HCT116 (cell line): ENCODE results near the gene PARVA. TPM values are rescaled to one million over a fixed set of nuclear protein-coding genes. Genes with fewer than 3 reads are reported as not detected.

Experiments
- ATAC-seq: fragments of 200-7000 bp; cut with Tn5 transposase; 2 replicates; pipeline ENCODE4 v1.9.1; 2020; ENCODE audit warnings: mild to moderate bottlenecking, moderate library complexity
- BruUV-seq: library from RNA; stranded (reverse); fragments of 400-500 nt; replicated peaks from 2 replicates; lab custom pipeline; 2021; lab: Mats Ljungman, UMichigan
- CTCF ChIA-PET: fragments of 300-600 bp; sonication (Branson Sonifier 250); formaldehyde crosslinking; loops from one replicate; lab custom pipeline; 2021; ENCODE audit warnings: antibody characterized with exemption; lab: Charles Lee
- POLR2A ChIA-PET: fragments of 300-600, 350-600 bp; sonication (Branson Sonifier 250); formaldehyde crosslinking; loops from one replicate; lab custom pipeline; 2021; ENCODE audit warnings: antibody characterized with exemption; lab: Charles Lee
- RAD21 ChIA-PET, 2 experiments: fragments of 300-600 bp; sonication (Branson Sonifier 250); formaldehyde crosslinking; loops; one replicate each; lab custom pipeline; 2023; ENCODE audit warnings: low total read pairs in 2 of 2; ENCODE audit not compliant: uncharacterized antibody in 2 of 2, unreplicated experiment in 2 of 2, low non-redundant PET in 1 of 2; lab: Charles Lee
- DNase-seq: peaks from one replicate; pipeline ENCODE4 v3.0.0-alpha.2; 2010; ENCODE audit warnings: low read depth, low spot score
- H2AFZ ChIP-seq: fragments of 200-600 bp; shearing (Covaris generic), sonication (generic); 2 replicates; pipeline ENCODE4 v1.6.1; 2017; ENCODE audit warnings: low read depth, mixed run types, mixed read lengths, antibody characterized with exemption, low read length; ENCODE audit not compliant: poor library complexity, severe bottlenecking
- H3K27ac ChIP-seq: 2 replicates; pipeline ENCODE4 v1.5.1; 2012; ENCODE audit warnings: low read depth, low read length
- H3K27me3 ChIP-seq: fragments of 200-600 bp; sonication (generic); 2 replicates; pipeline ENCODE4 v1.6.1; 2016; ENCODE audit warnings: mixed run types, low read length, mixed read lengths; ENCODE audit not compliant: insufficient read depth
- H3K36me3 ChIP-seq, 2 experiments: fragments of 200-500 bp in 1 of 2; fragments of 200-600 bp in 1 of 2; sonication (Bioruptor generic) in 1 of 2; sonication (generic) in 1 of 2; 2 replicates each; pipeline versions ENCODE4 v1.5.1 to v1.6.1; 2014 to 2016; ENCODE audit warnings: low read length in 2 of 2, inconsistent platforms in 1 of 2, mixed read lengths in 1 of 2, mixed run types in 1 of 2; ENCODE audit not compliant: insufficient read depth in 2 of 2, control insufficient read depth in 1 of 2
- H3K4me1 ChIP-seq, 2 experiments: fragments of 200-600 bp in 1 of 2; sonication (generic) in 1 of 2; 2 replicates each; pipeline versions ENCODE4 v1.5.1 to v1.6.1; 2012 to 2017; ENCODE audit warnings: low read length in 2 of 2, inconsistent platforms in 1 of 2, mild to moderate bottlenecking in 1 of 2, mixed read lengths in 1 of 2, mixed run types in 1 of 2, moderate library complexity in 1 of 2; ENCODE audit not compliant: insufficient read depth in 2 of 2, control insufficient read depth in 1 of 2
- H3K4me2 ChIP-seq: fragments of 200-600 bp; sonication (generic); 2 replicates; pipeline ENCODE4 v1.6.1; 2017; ENCODE audit warnings: mixed run types, low read length, mixed read lengths
- H3K4me3 ChIP-seq, 2 experiments: fragments of 200-600 bp in 1 of 2; sonication (generic) in 1 of 2; replicated peaks in 1 of 2; 2 replicates each; pipeline ENCODE4 v1.5.1; 2011 to 2016; ENCODE audit warnings: low read length in 2 of 2, control low read depth in 1 of 2, low read depth in 1 of 2, mild to moderate bottlenecking in 1 of 2, mixed read lengths in 1 of 2, mixed run types in 1 of 2
- H3K79me2 ChIP-seq: fragments of 200-600 bp; sonication (generic); 2 replicates; pipeline ENCODE4 v1.6.1; 2017; ENCODE audit warnings: mild to moderate bottlenecking, mixed run types, low read length, moderate library complexity, mixed read lengths; ENCODE audit not compliant: insufficient read depth
- H3K9ac ChIP-seq: fragments of 200-600 bp; sonication (generic); 2 replicates; pipeline ENCODE4 v1.6.1; 2016; ENCODE audit warnings: low read length, mixed read lengths
- H3K9me2 ChIP-seq: fragments of 200-600 bp; sonication (generic), shearing (Covaris generic); 2 replicates; pipeline ENCODE4 v1.6.1; 2017; ENCODE audit warnings: mixed run types, mild to moderate bottlenecking, moderate library complexity; ENCODE audit not compliant: insufficient read depth
- H3K9me3 ChIP-seq, 2 experiments: fragments of 200-500 bp in 1 of 2; fragments of 200-600 bp in 1 of 2; sonication (Bioruptor generic) in 1 of 2; sonication (generic) in 1 of 2; 2 replicates each; pipeline ENCODE4 v1.6.1; 2014 to 2017; ENCODE audit warnings: low read length in 2 of 2, mixed read lengths in 2 of 2, inconsistent platforms in 1 of 2, low read depth in 1 of 2, mild to moderate bottlenecking in 1 of 2, mixed run types in 1 of 2, moderate library complexity in 1 of 2; ENCODE audit not compliant: control insufficient read depth in 1 of 2, insufficient read depth in 1 of 2
- H4K20me1 ChIP-seq: fragments of 200-600 bp; sonication (generic), shearing (Covaris generic); 2 replicates; pipeline ENCODE4 v1.6.1; 2017; ENCODE audit warnings: mixed run types, mild to moderate bottlenecking, moderate library complexity; ENCODE audit not compliant: insufficient read depth
- CBX3 ChIP-seq: IDR thresholded peaks from 2 replicates; pipeline ENCODE4 v1.6.1; 2012; ENCODE audit warnings: low read depth
- EZH2phosphoT487 ChIP-seq: fragments of 200-600 bp; IDR thresholded peaks from 2 replicates; pipeline ENCODE4 v1.6.1; 2018; ENCODE audit warnings: antibody characterized with exemption, borderline replicate concordance
- FOSL1 ChIP-seq: IDR thresholded peaks from 2 replicates; pipeline ENCODE4 v1.6.1; 2012; ENCODE audit warnings: low read depth
- POLR2AphosphoS5 ChIP-seq: IDR thresholded peaks from 2 replicates; pipeline ENCODE4 v1.6.1; 2011; ENCODE audit warnings: mild to moderate bottlenecking, low read depth, low read length, moderate library complexity
- RAD21 ChIP-seq: IDR thresholded peaks from 2 replicates; pipeline ENCODE4 v1.6.1; 2012; ENCODE audit warnings: low read depth, mild to moderate bottlenecking
- SIN3A ChIP-seq: IDR thresholded peaks from 2 replicates; pipeline ENCODE4 v1.6.1; 2012; ENCODE audit warnings: low read depth
- SP1 ChIP-seq: IDR thresholded peaks from 2 replicates; pipeline ENCODE4 v1.6.1; 2012; ENCODE audit warnings: low read depth
- SRF ChIP-seq: IDR thresholded peaks from 2 replicates; pipeline ENCODE4 v1.6.1; 2012; ENCODE audit warnings: low read depth
- ZFX ChIP-seq: fragments of 450-650 bp; IDR thresholded peaks from 2 replicates; pipeline ENCODE4 v1.6.1; 2017
- ZNF274 ChIP-seq: fragments of 200-500 bp; sonication (Bioruptor generic); IDR thresholded peaks from 2 replicates; pipeline ENCODE4 v1.6.1; 2014; ENCODE audit warnings: mild to moderate bottlenecking, low read depth, low read length, inconsistent platforms
- intact Hi-C: fragments of 100-400 bp; cut with micrococcal nuclease; formaldehyde crosslinking; loops from 2 replicates; pipeline ENCODE4 v1.10.0; 2022
- total RNA-seq: library from RNA; stranded (reverse); gene quantifications from one replicate; pipeline ENCODE4 v1.2.1, GENCODE V29; 2021; ENCODE audit not compliant: unreplicated experiment
- TF ChIP-seq, protein P1 (sequence below): IDR thresholded peaks from 2 replicates; pipeline ENCODE4 v1.6.1; 2011; ENCODE audit warnings: mild to moderate bottlenecking, low read length, moderate library complexity; ENCODE audit not compliant: insufficient replicate concordance; ENCODE audit errors: extremely low read depth
- TF ChIP-seq, protein P2 (sequence below): IDR thresholded peaks from 2 replicates; pipeline ENCODE4 v1.6.1; 2012

PARVA gene
- total RNA-seq, 1 experiment from 2014 or later, result 18.4 TPM

DNA sequence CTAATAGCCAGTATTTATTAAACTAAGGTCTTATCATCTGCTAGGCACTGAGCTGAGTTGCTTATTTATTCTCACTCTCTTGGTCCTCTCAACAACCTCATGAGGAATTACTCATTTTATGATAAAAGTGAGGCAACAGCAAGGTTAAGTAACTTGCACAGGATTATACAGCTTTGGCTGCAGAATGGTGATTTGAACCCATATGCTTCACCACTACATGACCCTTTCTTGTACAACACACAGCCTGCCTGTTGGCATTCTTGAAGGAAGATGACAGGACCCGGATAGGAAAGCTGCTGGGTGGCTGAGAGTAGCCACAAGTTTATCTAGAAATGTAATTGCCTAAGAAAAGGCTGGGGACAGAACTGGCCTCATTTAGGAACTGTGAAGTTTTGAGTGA, 5.3 kb upstream of the PARVA start:
- no peaks in the 10 kb centered on the region for H3K9me2 ChIP-seq
- no peak overlapping the region for H3K27ac ChIP-seq
- H3K9ac ChIP-seq, result no peak overlapping the region
- intact Hi-C loops, result no loop called here
- POLR2A ChIA-PET, result no interaction called here
- BruUV-seq, result no TSS peak
- TF ChIP-seq EZH2phosphoT487 (no peak), SP1 (no peak), RAD21 (no peak), ZFX (no peak), FOSL1 (no peak), SIN3A (no peak), CBX3 (no peak), SRF (no peak), POLR2AphosphoS5 (no peak), ZNF274 (no peak)
- TF ChIP-seq, protein P1, sequence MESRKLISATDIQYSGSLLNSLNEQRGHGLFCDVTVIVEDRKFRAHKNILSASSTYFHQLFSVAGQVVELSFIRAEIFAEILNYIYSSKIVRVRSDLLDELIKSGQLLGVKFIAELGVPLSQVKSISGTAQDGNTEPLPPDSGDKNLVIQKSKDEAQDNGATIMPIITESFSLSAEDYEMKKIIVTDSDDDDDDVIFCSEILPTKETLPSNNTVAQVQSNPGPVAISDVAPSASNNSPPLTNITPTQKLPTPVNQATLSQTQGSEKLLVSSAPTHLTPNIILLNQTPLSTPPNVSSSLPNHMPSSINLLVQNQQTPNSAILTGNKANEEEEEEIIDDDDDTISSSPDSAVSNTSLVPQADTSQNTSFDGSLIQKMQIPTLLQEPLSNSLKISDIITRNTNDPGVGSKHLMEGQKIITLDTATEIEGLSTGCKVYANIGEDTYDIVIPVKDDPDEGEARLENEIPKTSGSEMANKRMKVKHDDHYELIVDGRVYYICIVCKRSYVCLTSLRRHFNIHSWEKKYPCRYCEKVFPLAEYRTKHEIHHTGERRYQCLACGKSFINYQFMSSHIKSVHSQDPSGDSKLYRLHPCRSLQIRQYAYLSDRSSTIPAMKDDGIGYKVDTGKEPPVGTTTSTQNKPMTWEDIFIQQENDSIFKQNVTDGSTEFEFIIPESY, result no peak
- TF ChIP-seq, protein P2, sequence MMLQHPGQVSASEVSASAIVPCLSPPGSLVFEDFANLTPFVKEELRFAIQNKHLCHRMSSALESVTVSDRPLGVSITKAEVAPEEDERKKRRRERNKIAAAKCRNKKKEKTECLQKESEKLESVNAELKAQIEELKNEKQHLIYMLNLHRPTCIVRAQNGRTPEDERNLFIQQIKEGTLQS, result no peak
- no peaks in the 10 kb centered on the region for H3K9me3 ChIP-seq
- DNase-seq (no peak), ATAC-seq (no peak)
- RAD21 ChIA-PET, result no interaction called here
- no peaks in the 10 kb centered on the region for H3K36me3 ChIP-seq
- H3K4me3 ChIP-seq, result no peak overlapping the region
- no peak overlapping the region for H3K4me2 ChIP-seq
- no peaks in the 10 kb centered on the region for H4K20me1 ChIP-seq
- CTCF ChIA-PET, result no interaction called here
- H2AFZ ChIP-seq, result no peak overlapping the region
- no peaks in the 10 kb centered on the region for H3K27me3 ChIP-seq
- no peaks in the 10 kb centered on the region for H3K79me2 ChIP-seq
- peaks cover 0 to 8% of the 10 kb centered on the region in 2 experiments; a peak in 2 of 4 replicates for H3K4me1 ChIP-seq
